Osteocyte (in vitro differentiated cells): Measurements from ENCODE around the gene CPT1A. TPM values are rescaled to one million over a fixed set of nuclear protein-coding genes. Genes with fewer than 3 reads are reported as not detected.

Source experiments
- DNase-seq: peaks from one replicate; pipeline ENCODE4 v3.0.0; 2021; ENCODE audit warnings: mixed read lengths; ENCODE audit not compliant: unreplicated experiment; ENCODE audit errors: extremely low spot score
- H3K27ac Mint-ChIP-seq: one replicate; pipeline ENCODE4 v1.8.0; 2021; ENCODE audit warnings: mild to moderate bottlenecking, mixed read lengths; ENCODE audit not compliant: unreplicated experiment
- H3K27me3 Mint-ChIP-seq: one replicate; pipeline ENCODE4 v1.8.0; 2021; ENCODE audit warnings: mixed read lengths; ENCODE audit not compliant: unreplicated experiment
- H3K36me3 Mint-ChIP-seq: one replicate; pipeline ENCODE4 v1.8.0; 2021; ENCODE audit warnings: mixed read lengths; ENCODE audit not compliant: unreplicated experiment
- H3K4me1 Mint-ChIP-seq: one replicate; pipeline ENCODE4 v1.8.0; 2021; ENCODE audit warnings: mixed read lengths; ENCODE audit not compliant: unreplicated experiment
- H3K4me3 Mint-ChIP-seq: one replicate; pipeline ENCODE4 v1.8.0; 2021; ENCODE audit warnings: mild to moderate bottlenecking, moderate library complexity, mixed read lengths; ENCODE audit not compliant: unreplicated experiment
- H3K9me3 Mint-ChIP-seq: one replicate; pipeline ENCODE4 v1.8.0; 2021; ENCODE audit warnings: mixed read lengths; ENCODE audit not compliant: unreplicated experiment
- total RNA-seq: library from RNA; stranded (reverse); gene quantifications from 2 replicates; pipeline ENCODE4 v1.2.1, GENCODE V29; 2021
- TF ChIP-seq, protein P1 (sequence below): fragments of 200-600 bp; sonication (generic); IDR thresholded peaks from 2 replicates; pipeline ENCODE4 v1.5.0; 2021; ENCODE audit warnings: antibody characterized with exemption, mild to moderate bottlenecking, moderate library complexity

Gene CPT1A
- total RNA-seq, 1 donor from 2014 or later, result 109 TPM

- Mint-ChIP-seq H3K27ac (no peak overlapping the region), H3K4me1 (peaks cover 2% of the 10 kb centered on the region), H3K4me3 (no peak overlapping the region), H3K36me3 (peaks cover 77% of the 10 kb centered on the region), H3K9me3 (no peaks in the 10 kb centered on the region), H3K27me3 (no peaks in the 10 kb centered on the region)
- TF ChIP-seq, protein P1, sequence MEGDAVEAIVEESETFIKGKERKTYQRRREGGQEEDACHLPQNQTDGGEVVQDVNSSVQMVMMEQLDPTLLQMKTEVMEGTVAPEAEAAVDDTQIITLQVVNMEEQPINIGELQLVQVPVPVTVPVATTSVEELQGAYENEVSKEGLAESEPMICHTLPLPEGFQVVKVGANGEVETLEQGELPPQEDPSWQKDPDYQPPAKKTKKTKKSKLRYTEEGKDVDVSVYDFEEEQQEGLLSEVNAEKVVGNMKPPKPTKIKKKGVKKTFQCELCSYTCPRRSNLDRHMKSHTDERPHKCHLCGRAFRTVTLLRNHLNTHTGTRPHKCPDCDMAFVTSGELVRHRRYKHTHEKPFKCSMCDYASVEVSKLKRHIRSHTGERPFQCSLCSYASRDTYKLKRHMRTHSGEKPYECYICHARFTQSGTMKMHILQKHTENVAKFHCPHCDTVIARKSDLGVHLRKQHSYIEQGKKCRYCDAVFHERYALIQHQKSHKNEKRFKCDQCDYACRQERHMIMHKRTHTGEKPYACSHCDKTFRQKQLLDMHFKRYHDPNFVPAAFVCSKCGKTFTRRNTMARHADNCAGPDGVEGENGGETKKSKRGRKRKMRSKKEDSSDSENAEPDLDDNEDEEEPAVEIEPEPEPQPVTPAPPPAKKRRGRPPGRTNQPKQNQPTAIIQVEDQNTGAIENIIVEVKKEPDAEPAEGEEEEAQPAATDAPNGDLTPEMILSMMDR, result no peak
- no peak for DNase-seq
Measured at GRCh38 chr11:68775951-68776388, 65.7 kb downstream of the CPT1A start.

DNA sequence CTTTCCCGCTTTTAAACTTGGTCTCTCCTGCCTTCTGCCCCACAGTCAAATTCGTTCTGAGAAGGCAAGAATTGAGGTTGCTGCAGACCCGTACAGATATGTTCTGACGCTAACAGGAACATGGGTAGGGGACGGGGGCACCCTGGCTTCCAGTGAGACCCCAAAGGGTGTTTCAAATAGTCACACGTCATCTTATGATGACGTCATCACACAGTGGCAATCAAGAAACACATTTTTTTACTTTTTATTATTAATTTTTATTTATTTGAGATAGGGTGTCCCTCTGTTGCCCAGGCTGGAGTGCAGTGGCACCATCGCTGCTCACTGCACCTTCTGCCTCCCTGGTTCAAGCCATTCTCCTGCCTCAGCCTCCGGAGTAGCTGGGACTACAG lies 67.5 kb downstream of the CPT1A start:
- Mint-ChIP-seq H3K36me3 (peaks cover 79% of the 10 kb centered on the region), H3K27me3 (no peaks in the 10 kb centered on the region)

GRCh38 chr11:68773521-68774193 lies 68.1 kb downstream of the CPT1A start:
- DNase-seq, result no peak
- TF ChIP-seq, protein P1, result no peak

More for the DNA sequence above, 67.5 kb downstream of the CPT1A start:
- Mint-ChIP-seq H3K9me3 (no peaks in the 10 kb centered on the region), H3K4me3 (no peak overlapping the region), H3K4me1 (peaks cover 2% of the 10 kb centered on the region), H3K27ac (no peak overlapping the region)
- TF ChIP-seq, protein P1, result no peak
- no peak for DNase-seq

DNA sequence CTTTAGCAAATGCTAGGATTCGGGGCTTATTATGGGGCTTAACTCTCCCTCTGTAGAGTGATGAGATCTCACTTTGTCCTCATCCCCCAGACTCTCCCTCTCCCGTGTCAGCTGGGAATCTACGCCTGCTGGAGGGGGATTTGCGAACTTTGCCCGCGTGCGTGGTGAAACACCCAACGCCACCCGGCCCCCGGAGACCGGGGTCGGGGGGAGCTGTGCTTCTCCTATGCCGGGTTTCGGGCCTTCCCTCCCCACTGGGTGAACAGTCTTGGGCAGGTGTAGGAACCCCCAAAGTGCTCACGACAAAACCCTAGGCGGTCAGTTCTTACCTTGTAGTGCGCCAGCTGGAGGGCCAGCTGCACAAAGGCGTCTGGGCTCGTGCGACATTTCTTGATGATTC lies 68.8 kb downstream of the CPT1A start:
- Mint-ChIP-seq H3K27me3 (no peaks in the 10 kb centered on the region), H3K27ac (no peak overlapping the region), H3K4me1 (peaks cover 2% of the 10 kb centered on the region), H3K9me3 (no peaks in the 10 kb centered on the region), H3K36me3 (peaks cover 80% of the 10 kb centered on the region), H3K4me3 (no peak overlapping the region)
- TF ChIP-seq, protein P1, result no peak
- no peak for DNase-seq

More at GRCh38 chr11:68773521-68774193, 68.1 kb downstream of the CPT1A start:
- Mint-ChIP-seq H3K27ac (no peak overlapping the region), H3K4me3 (no peak overlapping the region), H3K4me1 (peaks cover 2% of the 10 kb centered on the region), H3K27me3 (no peaks in the 10 kb centered on the region), H3K36me3 (peaks cover 80% of the 10 kb centered on the region), H3K9me3 (no peaks in the 10 kb centered on the region)

DNA sequence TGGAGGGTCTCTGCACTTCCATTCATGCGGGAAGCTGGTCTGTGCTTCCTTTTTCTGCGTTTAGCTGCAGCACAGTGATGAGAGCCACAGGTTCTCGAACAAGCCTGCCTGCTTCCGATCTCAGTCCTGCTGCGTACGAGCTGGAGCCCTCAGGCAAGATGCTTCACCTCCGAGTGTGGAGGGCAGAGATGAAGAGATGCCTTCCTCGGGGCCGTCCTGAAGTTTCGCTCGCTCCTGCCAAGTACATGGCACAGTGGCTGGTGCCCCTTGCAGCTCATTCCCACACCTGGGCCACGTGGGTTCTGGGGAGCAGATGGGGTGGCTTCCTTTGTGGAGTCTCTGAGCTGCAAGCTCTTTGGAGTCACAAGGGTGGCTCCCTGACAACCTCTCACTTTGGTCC lies 70.9 kb downstream of the CPT1A start:
- no peak for DNase-seq
- H3K27ac Mint-ChIP-seq, result no peak overlapping the region
- TF ChIP-seq, protein P1, result no peak
- no peak overlapping the region for H3K4me3 Mint-ChIP-seq
- no peaks in the 10 kb centered on the region for H3K4me1 Mint-ChIP-seq
- H3K36me3 Mint-ChIP-seq, result peaks cover 64% of the 10 kb centered on the region
- H3K27me3 Mint-ChIP-seq, result no peaks in the 10 kb centered on the region
- no peaks in the 10 kb centered on the region for H3K9me3 Mint-ChIP-seq
